GM23248 (cell line): ENCODE data around the gene CIDEC.
"Not testable (repeated sequence)": the region's sequence is repeated elsewhere in the genome, so short reads cannot be mapped to it uniquely, and the experiment has no call there.

Experiments used
- EZH2 ChIP-seq: fragments of 200-600 bp; sonication (generic); IDR thresholded peaks from 2 replicates; pipeline ENCODE4 v1.6.1; 2018; ENCODE audit warnings: antibody characterized with exemption, mild to moderate bottlenecking; ENCODE audit not compliant: insufficient read depth, poor library complexity, severe bottlenecking
- EZH2phosphoT487 ChIP-seq: fragments of 200-600 bp; sonication (generic); IDR thresholded peaks from 2 replicates; pipeline ENCODE4 v1.6.1; 2018; ENCODE audit warnings: antibody characterized with exemption, moderate library complexity, mild to moderate bottlenecking, low read depth; ENCODE audit not compliant: insufficient read depth

GRCh38 chr3:9847870-9848269, 32.2 kb downstream of the CIDEC start:
- not testable (repeated sequence) for TF ChIP-seq EZH2, EZH2phosphoT487
